Measurements from ENCODE around the gene UTF1.

The UTF1 gene

GRCh38 chr10:133196221-133196915 lies 33.6 kb upstream of the UTF1 start:
- in situ Hi-C loops (cut with MboI; ENCODE audit: low sequenced_read_pairs): no loop called here

- in situ Hi-C loops (cut with MboI; ENCODE audit: low sequenced_read_pairs): no loop called here
Observed at GRCh38 chr10:133196936-133197758, 32.9 kb upstream of the UTF1 start.

- in situ Hi-C loops (cut with MboI; ENCODE audit: low sequenced_read_pairs): no loop called here
Observed at GRCh38 chr10:133197786-133198185, 32.2 kb upstream of the UTF1 start.

- in situ Hi-C loops (cut with MboI; ENCODE audit: low sequenced_read_pairs): no loop called here
Observed at GRCh38 chr10:133198206-133198605, 31.8 kb upstream of the UTF1 start.

GRCh38 chr10:133198621-133199487 lies 31.2 kb upstream of the UTF1 start:
- in situ Hi-C loops (cut with MboI; ENCODE audit: low sequenced_read_pairs): no loop called here

- in situ Hi-C loops (cut with MboI; ENCODE audit: low sequenced_read_pairs): no loop called here
Observed at GRCh38 chr10:133199488-133199885, 30.5 kb upstream of the UTF1 start.

GRCh38 chr10:133199992-133200611 lies 29.9 kb upstream of the UTF1 start:
- in situ Hi-C loops (cut with MboI; ENCODE audit: low sequenced_read_pairs): no loop called here

- in situ Hi-C loops (cut with MboI; ENCODE audit: low sequenced_read_pairs): no loop called here
Observed at GRCh38 chr10:133200621-133201031, 29.4 kb upstream of the UTF1 start.

GRCh38 chr10:133201151-133201947 lies 28.7 kb upstream of the UTF1 start:
- in situ Hi-C loops (cut with MboI; ENCODE audit: low sequenced_read_pairs): no loop called here

- in situ Hi-C loops (cut with MboI; ENCODE audit: low sequenced_read_pairs): no loop called here
Observed at GRCh38 chr10:133201948-133202725, 27.9 kb upstream of the UTF1 start.

- in situ Hi-C loops (cut with MboI; ENCODE audit: low sequenced_read_pairs): no loop called here
Observed at GRCh38 chr10:133202778-133203651, 27.0 kb upstream of the UTF1 start.

GRCh38 chr10:133203652-133204195 lies 26.3 kb upstream of the UTF1 start:
- in situ Hi-C loops (cut with MboI; ENCODE audit: low sequenced_read_pairs): no loop called here

GRCh38 chr10:133204226-133205015 lies 25.6 kb upstream of the UTF1 start:
- in situ Hi-C loops (cut with MboI; ENCODE audit: low sequenced_read_pairs): no loop called here

GRCh38 chr10:133205146-133205545 lies 24.9 kb upstream of the UTF1 start:
- in situ Hi-C loops (cut with MboI; ENCODE audit: low sequenced_read_pairs): no loop called here

- in situ Hi-C loops (cut with MboI; ENCODE audit: low sequenced_read_pairs): no loop called here
Observed at GRCh38 chr10:133206356-133207040, 23.5 kb upstream of the UTF1 start.

- in situ Hi-C loops (cut with MboI; ENCODE audit: low sequenced_read_pairs): no loop called here
Observed at GRCh38 chr10:133207041-133207600, 22.9 kb upstream of the UTF1 start.
